ENCODE results near the gene IL2RG. TPM values are rescaled to one million over a fixed set of nuclear protein-coding genes. Genes with fewer than 3 reads are reported as not detected.

The IL2RG gene
- total RNA-seq, result not detected in 2 replicates

GRCh38 chrX:71111141-71111843 lies at the start of gene IL2RG:
IL2RG (minus strand) TSS chrX:71111577; CDS start chrX:71111539, 38 bp downstream.

DNA sequence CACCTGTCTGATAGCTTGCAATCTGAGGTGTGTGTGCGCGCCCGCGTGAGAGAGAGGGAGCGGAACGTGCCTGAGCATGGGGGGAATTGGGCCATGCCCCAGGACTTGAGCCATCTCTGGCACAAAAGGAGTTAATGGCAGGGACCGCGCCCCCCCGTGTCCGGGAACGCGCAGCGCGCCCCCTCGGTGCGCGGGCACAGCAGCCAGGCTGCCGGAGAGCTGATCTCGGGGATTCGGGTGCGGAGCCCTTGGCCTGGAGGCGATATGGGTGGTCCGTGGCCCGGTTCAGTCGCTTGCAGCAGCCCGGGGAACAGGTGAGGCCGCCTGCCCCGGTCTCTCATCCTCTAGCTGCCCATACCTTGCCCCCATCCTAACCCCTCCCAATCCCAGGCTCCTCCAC lies 33.3 kb upstream of the IL2RG start, which contains the start of gene NLGN3:
Gene NLGN3, plus strand, starts transcription at position 191 of the 400 bp plus-strand sequence. CDS start 2,909 bp downstream, outside the sequence.

DNA sequence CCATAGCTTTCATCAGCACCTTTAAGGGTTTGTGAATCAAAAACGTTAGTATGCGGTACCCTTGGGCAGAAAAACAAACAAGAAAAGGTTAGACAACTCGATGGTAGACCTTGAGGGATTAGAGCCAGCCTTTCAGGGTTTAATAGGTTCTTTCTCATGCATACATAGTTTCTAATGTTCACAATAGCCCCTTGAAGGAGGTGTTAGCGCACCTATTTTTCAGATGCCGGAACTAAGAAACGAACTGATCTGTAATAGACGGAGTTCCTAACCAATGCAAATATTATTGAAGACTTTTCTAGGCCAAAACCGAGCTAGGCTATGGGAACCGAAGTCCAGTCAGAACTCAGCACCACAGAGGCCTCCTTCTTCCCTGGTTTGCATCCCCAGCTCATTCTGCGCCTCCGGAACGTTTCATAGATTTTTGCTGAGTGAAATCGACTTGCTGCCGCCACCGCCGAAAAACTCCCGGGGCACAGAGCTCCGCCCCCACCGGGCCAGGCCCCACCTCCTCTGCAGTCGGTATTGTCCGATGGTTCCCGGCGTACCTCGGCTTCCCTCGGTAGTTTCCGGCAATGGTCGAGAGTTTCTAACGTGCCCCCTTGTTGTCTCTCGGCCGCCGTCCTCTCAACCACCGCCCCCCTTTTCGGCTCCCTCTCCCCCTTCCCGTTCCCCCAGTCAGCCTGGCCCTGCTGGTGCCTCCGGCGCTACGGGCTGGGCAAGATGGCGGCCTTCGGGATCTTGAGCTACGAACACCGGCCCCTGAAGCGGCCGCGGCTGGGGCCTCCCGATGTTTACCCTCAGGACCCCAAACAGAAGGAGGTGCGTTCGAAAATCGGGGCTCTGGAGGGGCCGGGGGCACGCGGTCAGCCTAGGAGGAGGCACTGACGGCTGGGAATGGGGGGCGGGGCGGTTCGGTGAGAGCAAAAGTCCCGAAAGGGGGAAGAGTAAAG lies 6.9 kb upstream of the IL2RG start, which contains the start of gene MED12:
Gene MED12, plus strand, starts transcription at position 565 of the 953 bp plus-strand sequence. Its CDS starts 159 bp downstream, at position 724.

GRCh38 chrX:71106427-71106826 lies 5.0 kb downstream of the IL2RG start, which contains the start of gene CXorf65:
CXorf65 (minus strand) TSS chrX:71106740; CDS start chrX:71106556, 184 bp downstream.

DNA sequence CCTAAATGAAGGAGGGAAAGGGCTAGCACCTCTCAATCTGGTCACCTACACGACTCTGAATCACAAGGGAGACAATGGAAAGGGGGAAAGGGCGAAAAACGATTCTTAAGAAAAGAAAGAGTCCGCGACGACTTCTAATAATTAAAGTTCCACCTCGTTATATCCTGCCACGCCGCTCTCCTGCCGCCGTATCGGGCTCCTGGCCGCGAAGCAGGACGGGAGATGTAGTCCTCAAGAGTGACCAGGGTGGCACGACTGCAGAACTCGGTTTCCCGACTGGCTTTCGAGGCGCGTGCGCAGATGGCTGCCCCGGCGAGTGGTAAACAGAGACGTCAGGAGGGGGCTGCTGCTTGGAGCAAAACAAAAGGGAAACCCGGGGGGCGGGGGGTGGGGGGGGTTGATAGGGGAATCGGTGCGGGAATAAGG lies 15.8 kb downstream of the IL2RG start, which contains the start of gene FOXO4:
Gene FOXO4, plus strand, starts transcription at position 297 of the 426 bp plus-strand sequence. CDS start 678 bp downstream, outside the sequence.

DNA sequence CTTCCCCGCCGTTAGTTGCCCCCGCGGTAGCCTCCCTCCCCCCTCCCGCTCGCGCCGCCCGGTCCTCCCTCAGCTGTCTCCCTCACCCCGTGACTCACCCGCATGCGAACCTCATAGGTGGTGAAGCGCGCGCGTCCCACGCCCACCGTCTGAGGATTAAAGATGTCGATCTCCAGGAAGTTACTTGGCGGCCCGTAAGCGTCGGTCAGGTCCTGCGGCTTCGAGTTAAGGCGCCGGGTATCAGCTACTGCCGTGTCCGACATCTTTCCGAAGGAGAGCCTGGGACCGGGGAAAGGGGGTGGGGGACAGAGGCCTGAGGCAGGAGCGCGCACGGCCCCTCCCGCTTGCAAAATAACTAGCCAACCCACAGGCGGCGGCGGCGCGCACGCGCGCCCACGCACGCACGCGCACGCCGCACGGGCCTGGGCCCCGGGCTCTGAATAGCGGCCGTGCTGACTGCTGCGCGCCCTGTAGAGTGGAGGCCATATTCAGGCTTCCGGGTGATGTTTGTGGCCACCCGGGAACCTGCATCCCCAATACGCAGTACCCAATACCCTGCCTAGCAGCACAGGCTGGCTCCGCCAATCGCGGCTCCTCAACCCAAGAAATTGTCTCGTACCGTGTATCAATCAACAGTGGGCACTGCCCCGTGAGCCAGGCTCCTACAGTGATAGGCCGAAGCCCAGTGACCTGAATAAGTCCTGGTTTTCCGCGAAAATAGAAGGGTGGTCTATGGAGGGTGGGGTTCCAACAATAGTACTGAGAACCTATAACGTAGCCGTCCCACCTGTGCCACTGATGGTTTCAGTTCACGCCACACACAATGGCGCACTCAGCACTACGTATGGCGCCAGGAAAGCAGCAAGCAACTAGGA lies 43.1 kb downstream of the IL2RG start, which contains the start of gene SNX12:
Gene SNX12, minus strand, starts transcription at position 291 of the 875 bp plus-strand sequence. Its CDS starts 28 bp downstream, at position 263.

Other genes with a start within 250 kb of the IL2RG start
- gene TEX11, start 202.9 kb downstream of the IL2RG start, total RNA-seq, result not detected in 2 replicates
- not detected in 2 replicates for gene SLC7A3, start 180.5 kb downstream of the IL2RG start, total RNA-seq
- gene SNX12, start 43.2 kb downstream of the IL2RG start, total RNA-seq, result 54.8 and 67.6 TPM in 2 replicates
- 1.2 and 3.5 TPM in 2 replicates for gene FOXO4, start 15.7 kb downstream of the IL2RG start, total RNA-seq
- not detected in 2 replicates for gene CXorf65, start 4.8 kb downstream of the IL2RG start, total RNA-seq
- gene MED12, start 7.0 kb upstream of the IL2RG start, total RNA-seq, result 7.2 and 15.5 TPM in 2 replicates
- gene NLGN3, start 33.3 kb upstream of the IL2RG start, total RNA-seq, result 0.07 TPM in 1 of 2 replicates, not detected in the other
- 0.14 TPM in 1 of 2 replicates, not detected in the other for gene GJB1, start 111.6 kb upstream of the IL2RG start, total RNA-seq
- 9.9 and 16.2 TPM in 2 replicates for gene ZMYM3, start 142.6 kb upstream of the IL2RG start, total RNA-seq
- gene NONO, start 172.1 kb upstream of the IL2RG start, total RNA-seq, result 276 and 299 TPM in 2 replicates
- 0.37 and 0.78 TPM in 2 replicates for gene ITGB1BP2, start 190.2 kb upstream of the IL2RG start, total RNA-seq